Kidney (tissue), 14 donors: ENCODE results near the gene MSI2. TPM values are rescaled to one million over a fixed set of nuclear protein-coding genes. Genes with fewer than 3 reads are reported as not detected.

Source experiments
- DNase-seq, 5 donors: peaks; one replicate each; pipeline ENCODE4 v3.0.0-alpha.2; 2013 to 2020
- FAIRE-seq: peaks from 2 replicates; lab custom pipeline; 2012; peaks lifted over from hg19 to GRCh38; lab: Jason Lieb, UNC
- H3K27ac ChIP-seq, 2 donors: one replicate each; pipeline ENCODE4 v1.7.0; 2013; ENCODE audit warnings: low read depth in 2 of 2, low read length in 2 of 2, inconsistent platforms in 1 of 2
- H3K27me3 ChIP-seq: one replicate; pipeline ENCODE4 v1.7.1; 2013; ENCODE audit warnings: low read length, inconsistent platforms; ENCODE audit not compliant: control insufficient read depth, insufficient read depth
- H3K36me3 ChIP-seq, 3 donors: one replicate each; pipeline versions ENCODE4 v1.7.0 to v1.7.1; 2013; ENCODE audit warnings: low read length in 3 of 3, control low read depth in 1 of 3, inconsistent platforms in 1 of 3; ENCODE audit not compliant: insufficient read depth in 3 of 3, control insufficient read depth in 2 of 3
- H3K4me1 ChIP-seq, 3 donors: one replicate each; pipeline versions ENCODE4 v1.7.0 to v1.7.1; 2013; ENCODE audit warnings: low read length in 3 of 3, inconsistent platforms in 1 of 3, low read depth in 1 of 3; ENCODE audit not compliant: control insufficient read depth in 2 of 3, insufficient read depth in 2 of 3
- H3K4me3 ChIP-seq, 3 donors: one replicate each; pipeline versions ENCODE4 v1.7.0 to v1.8.1; 2013; ENCODE audit warnings: low read length in 3 of 3, control low read depth in 1 of 3, inconsistent platforms in 1 of 3
- H3K9ac ChIP-seq, 3 donors: one replicate each; pipeline versions ENCODE4 v1.7.0 to v1.7.1; 2013; ENCODE audit warnings: low read length in 3 of 3, control low read depth in 1 of 3, inconsistent platforms in 1 of 3
- H3K9me3 ChIP-seq, 3 donors: one replicate each; pipeline versions ENCODE4 v1.7.0 to v1.7.1; 2013; ENCODE audit warnings: low read length in 3 of 3, control low read depth in 1 of 3, inconsistent platforms in 1 of 3; ENCODE audit not compliant: control insufficient read depth in 2 of 3, insufficient read depth in 1 of 3
- intact Hi-C: fragments of 100-400 bp; cut with DNase I; formaldehyde crosslinking; loops from one replicate; pipeline ENCODE4 v1.11.1; 2022
- polyA plus RNA-seq: library from polyadenylated mRNA; stranded (reverse); fragments of 350-450 nt; fragmentation: Illumina TruSeq; extraction: RNeasy Lipid Tissue Mini Kit (QIAGEN cat#74804); gene quantifications from one replicate; pipeline ENCODE4 v1.2.3, GENCODE V29; 2014; ENCODE audit warnings: low read depth, low replicate concordance; ENCODE audit not compliant: insufficient read depth
- total RNA-seq: library from RNA; stranded (reverse); fragmentation: NEBNext Ultra II Directional; extraction: Animal tissue kit (Norgen Biotek cat#: 25700); gene quantifications from one replicate; pipeline ENCODE4 v1.2.1, GENCODE V29; 2021
- TF ChIP-seq, protein P1 (sequence below): IDR thresholded peaks from 3 replicates; pipeline ENCODE4 v1.5.1; 2012; ENCODE audit warnings: mild to moderate bottlenecking, moderate library complexity, borderline replicate concordance; ENCODE audit not compliant: insufficient read depth; ENCODE audit errors: extremely low read depth
- donor health status: control.
- donor health status: control.
- donor health status: control.
- donor health status: control.
- donor health status: control.
- donor health status: DM: yes; HTN: yes; CAD: no.
- donor health status: Normal renal cell carcinoma (clear cell type).

MSI2 gene
- total and polyA plus RNA-seq, 2 donors from 2014 or later, result 69.2 to 151 TPM

DNA sequence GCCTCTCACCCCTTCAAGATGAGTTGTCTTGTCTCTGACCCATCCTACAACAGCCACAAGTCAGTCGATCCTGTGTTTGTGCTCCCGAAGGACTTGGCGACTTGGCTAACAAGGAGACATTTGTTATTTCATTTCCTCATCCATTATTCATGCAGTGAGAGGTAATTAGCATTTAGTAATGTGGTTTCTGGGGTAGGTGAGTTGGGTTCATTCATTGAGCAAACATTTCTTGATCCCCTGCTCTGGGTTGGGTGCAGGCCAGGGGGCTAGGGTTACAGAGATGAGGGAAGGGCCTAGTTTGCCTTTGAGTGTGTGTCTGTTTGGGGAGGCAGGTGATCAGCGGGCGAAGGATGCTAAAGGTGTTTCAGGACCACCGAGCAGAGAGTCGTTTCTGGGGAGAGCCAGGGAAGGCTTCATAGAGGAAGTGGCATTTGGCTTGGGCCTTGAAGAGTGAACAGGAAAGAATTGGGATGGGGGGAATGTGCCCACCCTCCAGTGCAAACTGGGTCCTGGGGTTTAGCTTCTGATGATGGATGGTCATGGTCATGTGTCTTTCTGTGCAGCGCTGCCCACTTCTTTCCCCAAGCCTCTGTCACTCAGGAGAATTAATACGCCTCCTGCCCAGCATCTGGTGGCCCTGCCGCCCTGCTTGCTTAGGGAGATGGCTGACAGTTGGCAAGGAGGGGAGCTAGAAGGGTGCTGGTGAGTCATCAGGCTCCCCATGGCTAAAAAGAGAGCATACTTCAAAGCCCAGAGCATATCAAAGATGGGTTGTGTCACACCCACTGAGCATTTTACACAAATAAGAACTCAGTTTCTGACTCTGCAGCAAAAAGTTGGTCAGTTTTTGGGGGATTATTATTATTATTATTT, 38.5 kb downstream of the MSI2 start:
- no peaks in the 10 kb centered on the region for H3K27me3 ChIP-seq
- peak overlapping the region in 2 of 3 donors; percentile 18 to 52 for H3K9ac ChIP-seq
- peaks cover 0 to 4% (median 3%) of the 10 kb centered on the region in 3 donors for H3K9me3 ChIP-seq
- peaks cover 8 to 23% (median 23%) of the 10 kb centered on the region in 3 donors for H3K4me1 ChIP-seq
- TF ChIP-seq, protein P1, sequence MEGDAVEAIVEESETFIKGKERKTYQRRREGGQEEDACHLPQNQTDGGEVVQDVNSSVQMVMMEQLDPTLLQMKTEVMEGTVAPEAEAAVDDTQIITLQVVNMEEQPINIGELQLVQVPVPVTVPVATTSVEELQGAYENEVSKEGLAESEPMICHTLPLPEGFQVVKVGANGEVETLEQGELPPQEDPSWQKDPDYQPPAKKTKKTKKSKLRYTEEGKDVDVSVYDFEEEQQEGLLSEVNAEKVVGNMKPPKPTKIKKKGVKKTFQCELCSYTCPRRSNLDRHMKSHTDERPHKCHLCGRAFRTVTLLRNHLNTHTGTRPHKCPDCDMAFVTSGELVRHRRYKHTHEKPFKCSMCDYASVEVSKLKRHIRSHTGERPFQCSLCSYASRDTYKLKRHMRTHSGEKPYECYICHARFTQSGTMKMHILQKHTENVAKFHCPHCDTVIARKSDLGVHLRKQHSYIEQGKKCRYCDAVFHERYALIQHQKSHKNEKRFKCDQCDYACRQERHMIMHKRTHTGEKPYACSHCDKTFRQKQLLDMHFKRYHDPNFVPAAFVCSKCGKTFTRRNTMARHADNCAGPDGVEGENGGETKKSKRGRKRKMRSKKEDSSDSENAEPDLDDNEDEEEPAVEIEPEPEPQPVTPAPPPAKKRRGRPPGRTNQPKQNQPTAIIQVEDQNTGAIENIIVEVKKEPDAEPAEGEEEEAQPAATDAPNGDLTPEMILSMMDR, result no peak
- peak in 2 of 5 donors; percentile 41 to 43 for DNase-seq
- no peak for FAIRE-seq
- H3K36me3 ChIP-seq, result peaks cover 4 to 8% (median 7%) of the 10 kb centered on the region in 3 donors
- H3K4me3 ChIP-seq, result no peak overlapping the region
- H3K27ac ChIP-seq, result peak overlapping the region; percentile 37 to 81
- intact Hi-C loops, result no loop called here

DNA sequence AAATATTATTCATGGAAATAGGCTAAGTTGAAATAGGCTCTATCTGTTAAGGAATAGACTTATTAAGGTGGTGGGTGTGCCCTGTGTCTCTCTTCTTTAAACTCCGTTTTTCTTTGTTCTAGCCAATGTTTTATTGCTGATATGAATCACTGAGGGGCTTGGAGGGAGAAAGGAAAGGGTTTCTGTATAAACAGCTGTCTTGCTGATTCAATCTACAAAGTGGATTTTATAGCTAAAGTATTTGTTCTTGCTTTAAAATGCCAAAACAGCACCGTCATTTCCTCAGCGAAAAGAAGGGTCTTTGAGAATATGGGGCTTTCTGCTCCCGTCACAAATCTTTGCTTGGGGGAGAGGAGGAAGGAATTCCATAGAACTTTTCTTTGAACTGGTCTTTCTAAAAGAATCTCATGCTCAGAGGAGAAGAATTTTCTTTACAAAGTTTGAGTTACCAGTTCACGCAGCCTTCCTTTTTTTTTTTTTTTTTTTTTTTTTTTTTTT, 39.3 kb downstream of the MSI2 start:
- Histone ChIP-seq H3K9me3 (peaks cover 0 to 4% (median 3%) of the 10 kb centered on the region in 3 donors), H3K4me1 (peaks cover 8 to 23% (median 19%) of the 10 kb centered on the region in 3 donors), H3K27ac (peak overlapping the region in 1 of 2 donors; percentile 23), H3K9ac (no peak overlapping the region), H3K4me3 (no peak overlapping the region), H3K27me3 (no peaks in the 10 kb centered on the region), H3K36me3 (peaks cover 4 to 10% (median 7%) of the 10 kb centered on the region in 3 donors)
- intact Hi-C loops, result no loop called here
- FAIRE-seq, result no peak
- TF ChIP-seq, protein P1, result no peak
- peak in 2 of 5 donors; percentile 80 to 89 for DNase-seq

DNA sequence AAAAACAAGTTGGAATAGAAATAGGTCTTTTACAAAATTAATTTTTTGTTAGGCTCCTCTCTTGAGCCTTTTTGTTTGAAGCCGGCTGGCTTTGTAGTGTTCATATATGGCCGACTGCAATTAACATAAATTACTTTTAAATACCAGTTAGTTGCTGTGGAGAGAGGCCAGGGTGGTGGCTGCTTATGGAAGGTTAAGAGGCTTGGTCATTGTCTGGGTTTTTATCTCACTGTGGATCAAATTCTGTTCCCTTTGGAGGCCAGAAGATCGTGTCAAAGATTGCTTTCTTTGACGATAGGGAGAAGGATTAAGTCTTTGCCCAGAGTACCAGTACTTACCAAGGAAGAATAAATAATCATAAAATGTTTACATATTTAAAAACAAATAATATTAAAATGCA, 39.9 kb downstream of the MSI2 start:
- Histone ChIP-seq H3K27me3 (no peaks in the 10 kb centered on the region), H3K36me3 (peaks cover 6 to 10% (median 7%) of the 10 kb centered on the region in 3 donors), H3K27ac (no peak overlapping the region), H3K9me3 (peaks cover 0 to 4% (median 3%) of the 10 kb centered on the region in 3 donors), H3K9ac (no peak overlapping the region), H3K4me3 (no peak overlapping the region), H3K4me1 (peaks cover 5 to 20% (median 16%) of the 10 kb centered on the region in 3 donors)
- TF ChIP-seq, protein P1, result no peak
- FAIRE-seq (no peak), DNase-seq (peak in 2 of 5 donors; percentile 48 to 51)
- intact Hi-C loops, result no loop called here
